Measurements from ENCODE around the gene KISS1.
A peak's percentile ranks its signal among the peaks of the same experiment; 100 is the strongest.

GRCh38 chr1:204162494-204163074 is 33.7 kb downstream of the KISS1 start:
- TF ChIP-seq EP300 (IDR thresholded peaks at IDR 0.05; ENCODE audit: borderline replicate concordance) (no peak), YY1 (IDR thresholded peaks at IDR 0.05; ENCODE audit: low read depth) (no peak), EGR1 (IDR thresholded peaks at IDR 0.05) (no peak), FOXM1 (IDR thresholded peaks at IDR 0.05; ENCODE audit: borderline replicate concordance, low read depth) (no peak), TEAD4 (IDR thresholded peaks at IDR 0.05) (no peak), RAD21 (IDR thresholded peaks at IDR 0.05; ENCODE audit: low read depth) (peak; percentile 97), CEBPB (IDR thresholded peaks at IDR 0.05) (no peak), MAX (IDR thresholded peaks at IDR 0.05) (no peak), NFIC (IDR thresholded peaks at IDR 0.05) (no peak), TCF12 (IDR thresholded peaks at IDR 0.05; ENCODE audit: low read depth) (no peak), TAF1 (IDR thresholded peaks at IDR 0.05; ENCODE audit: low read depth) (no peak), CREB1 (IDR thresholded peaks at IDR 0.05; ENCODE audit: low read depth) (no peak), REST (IDR thresholded peaks at IDR 0.05; ENCODE audit: low read depth) (no peak)
